ENCODE measurements around the gene SYDE1.

The SYDE1 gene

GRCh38 chr19:15111758-15112157 is 4.6 kb downstream of the SYDE1 start:
- TF ChIP-seq, protein P1, sequence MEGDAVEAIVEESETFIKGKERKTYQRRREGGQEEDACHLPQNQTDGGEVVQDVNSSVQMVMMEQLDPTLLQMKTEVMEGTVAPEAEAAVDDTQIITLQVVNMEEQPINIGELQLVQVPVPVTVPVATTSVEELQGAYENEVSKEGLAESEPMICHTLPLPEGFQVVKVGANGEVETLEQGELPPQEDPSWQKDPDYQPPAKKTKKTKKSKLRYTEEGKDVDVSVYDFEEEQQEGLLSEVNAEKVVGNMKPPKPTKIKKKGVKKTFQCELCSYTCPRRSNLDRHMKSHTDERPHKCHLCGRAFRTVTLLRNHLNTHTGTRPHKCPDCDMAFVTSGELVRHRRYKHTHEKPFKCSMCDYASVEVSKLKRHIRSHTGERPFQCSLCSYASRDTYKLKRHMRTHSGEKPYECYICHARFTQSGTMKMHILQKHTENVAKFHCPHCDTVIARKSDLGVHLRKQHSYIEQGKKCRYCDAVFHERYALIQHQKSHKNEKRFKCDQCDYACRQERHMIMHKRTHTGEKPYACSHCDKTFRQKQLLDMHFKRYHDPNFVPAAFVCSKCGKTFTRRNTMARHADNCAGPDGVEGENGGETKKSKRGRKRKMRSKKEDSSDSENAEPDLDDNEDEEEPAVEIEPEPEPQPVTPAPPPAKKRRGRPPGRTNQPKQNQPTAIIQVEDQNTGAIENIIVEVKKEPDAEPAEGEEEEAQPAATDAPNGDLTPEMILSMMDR (conservative IDR thresholded peaks at IDR 0.05): no peak

GRCh38 chr19:15112385-15112784 is 5.2 kb downstream of the SYDE1 start:
- TF ChIP-seq, protein P1 (conservative IDR thresholded peaks at IDR 0.05): no peak

More at GRCh38 chr19:15111758-15112157, 4.6 kb downstream of the SYDE1 start:
- H3K27ac ChIP-seq: no peak overlapping the region

DNA sequence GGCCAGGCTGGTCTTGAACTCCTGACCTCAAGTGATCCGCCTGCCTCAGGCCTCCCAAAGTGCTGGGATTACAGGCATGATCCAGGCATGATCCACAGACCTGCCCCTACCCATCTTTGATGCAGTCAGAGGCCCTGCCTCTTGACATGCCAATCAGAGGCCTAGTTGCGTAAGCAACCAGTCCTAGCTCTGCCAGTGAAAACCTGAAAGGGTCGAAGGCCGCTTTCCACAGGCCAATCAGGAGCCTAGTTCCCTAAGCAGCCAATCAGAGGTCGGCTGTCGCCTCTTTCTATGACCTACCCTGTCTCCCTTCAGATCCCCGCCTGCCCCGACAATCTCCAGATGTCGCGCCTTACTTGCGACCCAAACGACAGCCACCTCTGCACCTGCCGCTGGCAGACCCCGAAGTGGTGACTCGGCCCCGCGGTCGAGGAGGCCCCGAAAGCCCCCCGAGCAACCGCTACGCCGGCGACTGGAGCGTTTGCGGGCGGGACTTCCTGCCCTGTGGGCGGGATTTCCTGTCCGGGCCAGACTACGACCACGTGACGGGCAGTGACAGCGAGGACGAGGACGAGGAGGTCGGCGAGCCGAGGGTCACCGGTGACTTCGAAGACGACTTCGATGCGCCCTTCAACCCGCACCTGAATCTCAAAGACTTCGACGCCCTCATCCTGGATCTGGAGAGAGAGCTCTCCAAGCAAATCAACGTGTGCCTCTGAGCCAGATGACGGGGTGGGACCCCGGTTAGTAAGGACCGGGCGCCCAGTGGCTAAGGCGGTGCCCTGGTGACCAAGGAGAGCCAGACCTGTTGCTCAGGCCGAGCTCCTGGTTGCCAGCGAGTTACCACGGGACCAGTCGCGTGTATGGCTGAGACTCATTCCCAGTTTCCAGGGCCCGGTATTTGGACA is 6.3 kb downstream of the SYDE1 start:
- TF ChIP-seq, protein P1 (conservative IDR thresholded peaks at IDR 0.05): no peak

More at GRCh38 chr19:15112385-15112784, 5.2 kb downstream of the SYDE1 start:
- no peak overlapping the region for H3K27ac ChIP-seq

DNA sequence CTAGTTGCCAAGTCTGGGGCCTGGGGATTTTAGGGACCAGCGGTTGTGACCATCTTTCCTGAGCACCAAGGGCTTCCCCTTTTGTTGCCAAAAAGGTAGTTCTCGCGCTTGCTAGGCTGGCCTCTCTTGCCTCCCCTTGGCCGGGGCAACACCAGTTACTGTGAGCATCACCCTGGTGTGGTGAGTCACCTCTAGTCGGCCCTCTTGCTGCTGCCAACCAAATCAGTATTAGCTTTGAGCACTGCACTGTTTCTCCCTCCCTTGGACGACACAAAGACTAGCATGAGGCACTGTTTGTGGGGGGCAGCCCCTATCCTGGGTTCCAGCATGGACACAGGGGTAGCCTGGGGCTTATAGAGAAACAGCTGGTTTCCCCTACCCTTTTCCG is 6.9 kb downstream of the SYDE1 start:
- TF ChIP-seq, protein P1 (conservative IDR thresholded peaks at IDR 0.05): no peak
- no peak overlapping the region for H3K27ac ChIP-seq

More for the DNA sequence above, 6.3 kb downstream of the SYDE1 start:
- H3K27ac ChIP-seq: no peak overlapping the region

DNA sequence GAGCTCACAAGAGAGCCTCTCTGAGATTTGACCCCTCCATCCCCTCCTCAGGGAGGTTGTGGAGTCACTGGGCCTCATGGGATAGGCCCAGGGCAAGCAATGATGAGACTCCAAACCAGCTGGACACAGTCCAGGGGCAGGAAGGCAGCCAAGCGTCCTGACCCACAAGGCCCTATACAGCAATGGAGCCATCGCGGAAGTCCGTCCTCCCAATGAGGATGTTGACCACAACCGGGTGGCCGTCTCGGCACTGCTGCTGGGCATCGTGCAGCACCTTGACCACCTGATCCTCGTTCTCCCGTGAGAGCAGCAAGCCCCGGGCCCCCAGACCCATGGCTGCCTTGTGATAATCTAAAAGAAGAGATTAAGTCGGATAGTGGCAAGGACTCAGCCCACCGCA is 7.9 kb downstream of the SYDE1 start:
- no peak overlapping the region for H3K27ac ChIP-seq

GRCh38 chr19:15115762-15116615 is 8.8 kb downstream of the SYDE1 start:
- TF ChIP-seq, protein P1 (conservative IDR thresholded peaks at IDR 0.05): no peak
- H3K27ac ChIP-seq: no peak overlapping the region

More for the DNA sequence above, 7.9 kb downstream of the SYDE1 start:
- TF ChIP-seq, protein P1 (conservative IDR thresholded peaks at IDR 0.05): no peak

DNA sequence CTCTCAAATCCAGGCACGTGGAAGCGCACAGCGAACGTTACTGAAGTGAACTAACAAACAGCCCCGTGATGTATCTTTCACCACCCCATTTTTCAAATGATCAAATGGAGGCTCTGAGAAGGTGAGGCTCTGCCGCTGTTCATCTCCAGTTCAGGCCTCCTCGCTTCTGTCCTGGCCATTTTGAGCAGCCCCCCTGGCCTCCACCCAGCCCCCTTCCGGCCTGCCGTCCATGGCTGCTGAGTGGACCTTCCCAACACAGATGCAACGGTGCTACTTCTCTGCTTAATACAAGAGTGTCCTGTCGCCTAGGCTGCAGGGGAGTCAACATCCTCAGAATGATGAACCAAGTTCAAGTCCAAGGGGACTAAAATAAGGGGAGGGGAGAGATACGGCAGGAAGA is 9.7 kb downstream of the SYDE1 start:
- TF ChIP-seq, protein P1 (conservative IDR thresholded peaks at IDR 0.05): no peak
- no peak overlapping the region for H3K27ac ChIP-seq
